HG03095 (cell line): ENCODE results near the gene GAS6.
"Not testable (repeated sequence)": the region's sequence is repeated elsewhere in the genome, so short reads cannot be mapped to it uniquely, and the experiment has no call there.

Experiments used
- ATAC-seq: cut with Tn5 transposase; IDR thresholded peaks from one replicate; pipeline ENCODE4 v1.9.1; 2021; ENCODE audit warnings: moderate library complexity; ENCODE audit not compliant: unreplicated experiment

GAS6 gene

GRCh38 chr13:113796211-113796963 lies 67.5 kb downstream of the GAS6 start:
- no peak for ATAC-seq

GRCh38 chr13:113795362-113795761 lies 68.5 kb downstream of the GAS6 start:
- ATAC-seq, result not testable (repeated sequence)

GRCh38 chr13:113794764-113795173 lies 69.1 kb downstream of the GAS6 start:
- no peak for ATAC-seq

- no peak for ATAC-seq
Observed at GRCh38 chr13:113794086-113794485, 69.8 kb downstream of the GAS6 start.

- ATAC-seq, result no peak
Observed at GRCh38 chr13:113793718-113794085, 70.2 kb downstream of the GAS6 start.

GRCh38 chr13:113792886-113793717 lies 70.8 kb downstream of the GAS6 start:
- ATAC-seq, result no peak

- ATAC-seq, result no peak
Observed at GRCh38 chr13:113792236-113792770, 71.6 kb downstream of the GAS6 start.

GRCh38 chr13:113791761-113792160 lies 72.1 kb downstream of the GAS6 start:
- no peak for ATAC-seq

- no peak for ATAC-seq
Observed at GRCh38 chr13:113791226-113791625, 72.7 kb downstream of the GAS6 start.

- ATAC-seq, result not testable (repeated sequence)
Observed at GRCh38 chr13:113789931-113790330, 73.9 kb downstream of the GAS6 start.

GRCh38 chr13:113789167-113789566 lies 74.7 kb downstream of the GAS6 start:
- ATAC-seq, result no peak

- no peak for ATAC-seq
Observed at GRCh38 chr13:113788413-113789135, 75.3 kb downstream of the GAS6 start.

GRCh38 chr13:113787694-113788093 lies 76.2 kb downstream of the GAS6 start:
- ATAC-seq, result no peak

GRCh38 chr13:113786262-113786841 lies 77.5 kb downstream of the GAS6 start:
- ATAC-seq, result no peak

GRCh38 chr13:113785051-113786010 lies 78.5 kb downstream of the GAS6 start:
- no peak for ATAC-seq

GRCh38 chr13:113784645-113785024 lies 79.2 kb downstream of the GAS6 start:
- ATAC-seq, result no peak

- no peak for ATAC-seq
Observed at GRCh38 chr13:113783966-113784644, 79.8 kb downstream of the GAS6 start.

GRCh38 chr13:113783200-113783881 lies 80.5 kb downstream of the GAS6 start:
- no peak for ATAC-seq

GRCh38 chr13:113782472-113782871 lies 81.4 kb downstream of the GAS6 start:
- no peak for ATAC-seq
